T-cell (primary cell): ENCODE data around the gene LRRC4. TPM values are rescaled to one million over a fixed set of nuclear protein-coding genes. Genes with fewer than 3 reads are reported as not detected.

Source experiments
- ATAC-seq, 4 experiments: fragments of 200-7000 bp in 3 of 4; fragments of 150-1000 bp in 1 of 4; cut with Tn5 transposase; replicated peaks in 1 of 4; 1 replicate in 3 of 4; 2 replicates in 1 of 4; pipeline ENCODE4 v1.10.0; 2021; ENCODE audit warnings: moderate library complexity in 3 of 4, mild to moderate bottlenecking in 2 of 4, moderate number of reproducible peaks in 1 of 4
- CTCF ChIA-PET, 2 donors: fragments of 300-600 bp; sonication (Branson Sonifier 250); formaldehyde crosslinking; loops; one replicate each; lab custom pipeline; 2022; ENCODE audit warnings: antibody characterized with exemption in 2 of 2; lab: Charles Lee
- POLR2A ChIA-PET, 2 donors: fragments of 300-600 bp; sonication (Branson Sonifier 250); formaldehyde crosslinking; loops; one replicate each; lab custom pipeline; 2022; ENCODE audit warnings: antibody characterized with exemption in 2 of 2; lab: Charles Lee
- DNase-seq, 35 experiments: peaks; one replicate each; pipeline versions ENCODE4 v3.0.0 to v3.0.0-alpha.2; 2013 to 2023
- H3K27ac ChIP-seq: one replicate; pipeline ENCODE4 v1.5.1; 2013; ENCODE audit warnings: low read length
- H3K27me3 ChIP-seq, 2 experiments: replicated peaks in 1 of 2; 1 replicate in 1 of 2; 2 replicates in 1 of 2; pipeline versions ENCODE4 v1.6.1 to v1.7.0; 2013; ENCODE audit warnings: low read length in 1 of 2, mixed read lengths in 1 of 2; ENCODE audit not compliant: control insufficient read depth in 2 of 2, insufficient read depth in 2 of 2; ENCODE audit errors: extremely low read depth in 1 of 2
- H3K36me3 ChIP-seq, 2 donors: 1 replicate in 1 of 2; 2 replicates in 1 of 2; pipeline versions ENCODE4 v1.6.1 to v1.7.0; 2013; ENCODE audit warnings: low read length in 1 of 2; ENCODE audit not compliant: control insufficient read depth in 2 of 2, insufficient read depth in 1 of 2; ENCODE audit errors: extremely low read depth in 1 of 2
- H3K4me1 ChIP-seq, 2 experiments: 1 replicate in 1 of 2; 2 replicates in 1 of 2; pipeline versions ENCODE4 v1.6.1 to v1.7.0; 2013; ENCODE audit warnings: low read length in 2 of 2, mixed read lengths in 1 of 2; ENCODE audit not compliant: insufficient read depth in 2 of 2, control insufficient read depth in 1 of 2; ENCODE audit errors: extremely low read depth in 1 of 2
- H3K4me3 ChIP-seq, 2 donors: 1 replicate in 1 of 2; 2 replicates in 1 of 2; pipeline versions ENCODE4 v1.5.1 to v1.7.0; 2013; ENCODE audit warnings: mild to moderate bottlenecking in 2 of 2, low read length in 1 of 2, moderate library complexity in 1 of 2; ENCODE audit not compliant: control insufficient read depth in 1 of 2; ENCODE audit errors: extremely low read depth in 1 of 2
- H3K9me3 ChIP-seq: 2 replicates; pipeline ENCODE4 v1.7.0; 2013
- H3K27ac Mint-ChIP-seq, 2 donors: one replicate each; pipeline ENCODE4 v1.8.0; 2020 to 2021; ENCODE audit warnings: mild to moderate bottlenecking in 2 of 2, mixed read lengths in 2 of 2
- H3K27me3 Mint-ChIP-seq, 2 donors: one replicate each; pipeline ENCODE4 v1.8.0; 2021 to 2022; ENCODE audit warnings: mixed read lengths in 2 of 2
- H3K36me3 Mint-ChIP-seq: one replicate; pipeline ENCODE4 v1.8.0; 2021; ENCODE audit warnings: mixed read lengths
- H3K4me1 Mint-ChIP-seq, 3 donors: one replicate each; pipeline ENCODE4 v1.8.0; 2020 to 2022; ENCODE audit warnings: mixed read lengths in 3 of 3, mild to moderate bottlenecking in 1 of 3
- H3K4me3 Mint-ChIP-seq, 3 donors: one replicate each; pipeline ENCODE4 v1.8.0; 2020 to 2022; ENCODE audit warnings: mild to moderate bottlenecking in 3 of 3, mixed read lengths in 3 of 3, moderate library complexity in 3 of 3
- H3K9me3 Mint-ChIP-seq, 3 donors: one replicate each; pipeline ENCODE4 v1.8.0; 2020 to 2022; ENCODE audit warnings: mixed read lengths in 3 of 3
- WGBS: methylation state at CpG from one replicate; pipeline ENCODE4 v1.1.5; 2013; ENCODE audit warnings: missing lambda C conversion rate; ENCODE audit not compliant: insufficient coverage; 5-methylcytosine and 5-hydroxymethylcytosine counted together
- total RNA-seq, 35 experiments: library from RNA in 6 of 35; stranded (reverse) in 6 of 35; fragments of 120-200 nt in 1 of 35; gene quantifications; one replicate each; pipeline versions ENCODE4 v1.2.1 to v1.2.4 and lab custom pipeline; 2013 to 2026

LRRC4 gene
- total RNA-seq (under 1 TPM in 3 of 5 donors, not detected in 2; 0.07 to 0.77 (median 0.18) TPM), total RNA-seq (lab: John Stamatoyannopoulos, UW) (0 to 1.5 (median 0.30) reads per million in 29 experiments)
- 0.09 TPM for total RNA-seq (2013)

GRCh38 chr7:128030654-128031611, at the start of gene LRRC4:
LRRC4 (minus strand) TSS chr7:128031437; CDS start chr7:128030640, 797 bp downstream.
- Mint-ChIP-seq H3K36me3 (peaks cover 22% of the 10 kb centered on the region), H3K4me1 (peaks cover 20 to 26% (median 23%) of the 10 kb centered on the region in 3 donors), H3K27me3 (peaks cover 0 to 12% of the 10 kb centered on the region in 2 donors), H3K9me3 (no peaks in the 10 kb centered on the region), H3K4me3 (peak within 1 kb of the TSS; percentile 76 to 87 (median 84)), H3K27ac (no peak within 1 kb of the TSS)
- Histone ChIP-seq H3K9me3 (no peaks in the 10 kb centered on the region), H3K27ac (no peak within 1 kb of the TSS), H3K4me3 (peak within 1 kb of the TSS; percentile 26 to 80), H3K4me1 (peaks cover 5 to 21% of the 10 kb centered on the region in 2 experiments), H3K36me3 (peaks cover 0 to 4% of the 10 kb centered on the region in 2 donors), H3K27me3 (peaks cover 2 to 23% of the 10 kb centered on the region in 2 experiments)
- DNase-seq (peak in 9 of 35 experiments; percentile 9 to 40 (median 22)), ATAC-seq (peak; percentile 31 to 45 (median 39))
- WGBS, result 9% methylated on average over 56 of the region's 87 CpGs
- ChIA-PET CTCF (interaction anchor here (0.5 to 0.6 kb wide), 2 partner anchors 22 to 423 kb away, joined by 3 read pairs; no protein-coding TSS in a partner anchor), POLR2A (no interaction called here)

- ATAC-seq (no peak), DNase-seq (no peak)
- Histone ChIP-seq H3K9me3 (no peaks in the 10 kb centered on the region), H3K36me3 (peaks cover 0 to 50% of the 10 kb centered on the region in 2 donors), H3K27me3 (no peaks in the 10 kb centered on the region), H3K27ac (no peak overlapping the region), H3K4me1 (peaks cover 0 to 6% of the 10 kb centered on the region in 2 experiments), H3K4me3 (no peak overlapping the region)
- Mint-ChIP-seq H3K36me3 (peaks cover 15% of the 10 kb centered on the region), H3K4me1 (peaks cover 0 to under 1% (median 0%) of the 10 kb centered on the region in 3 donors), H3K27me3 (no peaks in the 10 kb centered on the region), H3K9me3 (no peaks in the 10 kb centered on the region), H3K27ac (no peak overlapping the region), H3K4me3 (no peak overlapping the region)
- WGBS, result 100% methylated on average over 7 of the region's 7 CpGs
- POLR2A ChIA-PET, result no interaction called here
- CTCF ChIA-PET, result no interaction called here
Observed at GRCh38 chr7:128080169-128080568, 48.9 kb upstream of the LRRC4 start.

GRCh38 chr7:128078309-128078708, 47.1 kb upstream of the LRRC4 start:
- ChIA-PET POLR2A (interaction anchor here in 1 of 2 donors (0.6 kb wide), 1 partner anchor 966 kb away, joined by 3 read pairs; no protein-coding TSS in a partner anchor), CTCF (no interaction called here)
- Mint-ChIP-seq H3K36me3 (peaks cover 15% of the 10 kb centered on the region), H3K27ac (no peak overlapping the region), H3K27me3 (no peaks in the 10 kb centered on the region), H3K4me1 (peaks cover 0 to 5% (median 0%) of the 10 kb centered on the region in 3 donors), H3K9me3 (no peaks in the 10 kb centered on the region), H3K4me3 (no peak overlapping the region)
- peaks cover 0 to 52% of the 10 kb centered on the region in 2 donors for H3K36me3 ChIP-seq
- no peaks in the 10 kb centered on the region for H3K9me3 ChIP-seq
- no peak overlapping the region for H3K4me3 ChIP-seq
- DNase-seq (no peak), ATAC-seq (no peak)
- H3K4me1 ChIP-seq, result peaks cover 0 to 6% of the 10 kb centered on the region in 2 experiments
- H3K27me3 ChIP-seq, result no peaks in the 10 kb centered on the region
- no peak overlapping the region for H3K27ac ChIP-seq
- 92% methylated on average over 2 of the region's 3 CpGs for WGBS

- ChIA-PET CTCF (interaction anchor here in 1 of 2 donors (0.6 kb wide), 1 partner anchor 312 kb away, joined by 3 read pairs; no protein-coding TSS in a partner anchor), POLR2A (no interaction called here)
- H3K4me1 Mint-ChIP-seq, result peaks cover 3 to 6% (median 4%) of the 10 kb centered on the region in 3 donors
- no peak for DNase-seq
- H3K9me3 ChIP-seq, result no peaks in the 10 kb centered on the region
- no peak for ATAC-seq
- H3K27ac Mint-ChIP-seq, result no peak overlapping the region
- no peak overlapping the region for H3K4me3 ChIP-seq
- no peak overlapping the region for H3K27ac ChIP-seq
- H3K27me3 ChIP-seq, result no peaks in the 10 kb centered on the region
- H3K4me3 Mint-ChIP-seq, result no peak overlapping the region
- H3K36me3 Mint-ChIP-seq, result peaks cover 12% of the 10 kb centered on the region
- H3K9me3 Mint-ChIP-seq, result no peaks in the 10 kb centered on the region
- WGBS, result 84% methylated on average over 4 of the region's 7 CpGs
- peaks cover 0 to 13% of the 10 kb centered on the region in 2 experiments for H3K4me1 ChIP-seq
- no peaks in the 10 kb centered on the region for H3K27me3 Mint-ChIP-seq
- peaks cover 0 to 48% of the 10 kb centered on the region in 2 donors for H3K36me3 ChIP-seq
Observed at GRCh38 chr7:128076796-128077271, 45.6 kb upstream of the LRRC4 start.

- WGBS, result 97% methylated on average over 8 of the region's 8 CpGs
Observed at GRCh38 chr7:128076196-128076795, 45.1 kb upstream of the LRRC4 start.

More at GRCh38 chr7:128076196-128076795, 45.1 kb upstream of the LRRC4 start:
- POLR2A ChIA-PET, result no interaction called here
- no peak for ATAC-seq
- H3K27me3 Mint-ChIP-seq, result no peaks in the 10 kb centered on the region
- peaks cover 8 to 11% (median 8%) of the 10 kb centered on the region in 3 donors for H3K4me1 Mint-ChIP-seq
- Histone ChIP-seq H3K4me3 (no peak overlapping the region), H3K27me3 (no peaks in the 10 kb centered on the region), H3K9me3 (no peaks in the 10 kb centered on the region), H3K4me1 (peaks cover 0 to 17% of the 10 kb centered on the region in 2 experiments), H3K36me3 (peaks cover 0 to 43% of the 10 kb centered on the region in 2 donors), H3K27ac (no peak overlapping the region)
- no peak overlapping the region for H3K4me3 Mint-ChIP-seq
- no peak for DNase-seq
- H3K36me3 Mint-ChIP-seq, result peaks cover 12% of the 10 kb centered on the region
- no peak overlapping the region for H3K27ac Mint-ChIP-seq
- H3K9me3 Mint-ChIP-seq, result no peaks in the 10 kb centered on the region
- CTCF ChIA-PET, result no interaction called here
